SKM-1 treated with dmso at 0.1 percent for 144 hours (cell line): Measurements from ENCODE around the gene GRIPAP1.

Experiments used
- DNase-seq: peaks from one replicate; lab custom pipeline; 2025; ENCODE audit not compliant: unreplicated experiment; lab: John Stamatoyannopoulos, UW

Gene GRIPAP1, protein sequence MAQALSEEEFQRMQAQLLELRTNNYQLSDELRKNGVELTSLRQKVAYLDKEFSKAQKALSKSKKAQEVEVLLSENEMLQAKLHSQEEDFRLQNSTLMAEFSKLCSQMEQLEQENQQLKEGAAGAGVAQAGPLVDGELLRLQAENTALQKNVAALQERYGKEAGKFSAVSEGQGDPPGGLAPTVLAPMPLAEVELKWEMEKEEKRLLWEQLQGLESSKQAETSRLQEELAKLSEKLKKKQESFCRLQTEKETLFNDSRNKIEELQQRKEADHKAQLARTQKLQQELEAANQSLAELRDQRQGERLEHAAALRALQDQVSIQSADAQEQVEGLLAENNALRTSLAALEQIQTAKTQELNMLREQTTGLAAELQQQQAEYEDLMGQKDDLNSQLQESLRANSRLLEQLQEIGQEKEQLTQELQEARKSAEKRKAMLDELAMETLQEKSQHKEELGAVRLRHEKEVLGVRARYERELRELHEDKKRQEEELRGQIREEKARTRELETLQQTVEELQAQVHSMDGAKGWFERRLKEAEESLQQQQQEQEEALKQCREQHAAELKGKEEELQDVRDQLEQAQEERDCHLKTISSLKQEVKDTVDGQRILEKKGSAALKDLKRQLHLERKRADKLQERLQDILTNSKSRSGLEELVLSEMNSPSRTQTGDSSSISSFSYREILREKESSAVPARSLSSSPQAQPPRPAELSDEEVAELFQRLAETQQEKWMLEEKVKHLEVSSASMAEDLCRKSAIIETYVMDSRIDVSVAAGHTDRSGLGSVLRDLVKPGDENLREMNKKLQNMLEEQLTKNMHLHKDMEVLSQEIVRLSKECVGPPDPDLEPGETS

DNA sequence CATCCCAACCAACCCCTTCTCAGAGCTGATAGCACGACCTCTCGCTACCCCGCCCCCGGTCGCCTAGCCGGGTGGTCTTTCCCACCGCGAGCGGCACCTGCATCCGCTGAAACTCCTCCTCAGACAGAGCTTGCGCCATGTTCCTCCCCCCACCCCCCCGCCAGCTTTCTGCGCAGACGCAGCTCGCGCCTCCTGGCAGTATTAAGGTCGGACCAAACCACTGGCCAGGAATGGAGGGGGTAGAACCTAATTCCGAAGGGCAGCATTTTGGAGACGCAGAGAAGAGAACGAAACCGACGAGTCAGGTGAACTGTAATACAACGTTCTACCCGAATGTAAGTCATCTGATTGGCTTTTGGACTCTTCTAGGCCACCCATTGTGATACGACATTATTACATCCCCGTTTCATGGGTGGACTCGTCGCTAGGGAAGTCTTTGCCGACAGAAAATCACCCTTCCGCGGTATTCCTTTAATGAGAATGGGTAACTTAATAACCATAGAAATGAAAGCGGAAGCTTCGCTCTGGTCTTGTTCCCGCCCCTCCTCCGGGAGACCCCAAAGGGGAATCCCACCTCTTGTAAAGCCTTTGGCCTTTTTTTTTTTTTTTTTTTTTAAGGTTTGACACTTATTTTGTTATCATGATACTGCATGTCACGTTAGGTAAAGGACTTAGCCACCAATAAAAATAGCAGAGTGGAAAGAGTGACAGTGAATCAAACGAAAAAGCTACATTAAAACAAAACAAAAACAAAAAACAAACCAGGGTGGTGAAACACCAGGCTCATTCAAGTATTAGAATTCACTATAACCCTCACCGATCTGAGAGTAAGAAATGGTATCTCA, at the start of gene GRIPAP1:
Gene GRIPAP1 (minus strand): TSS at position 174 of the 845 bp plus-strand sequence. CDS start 35 bp downstream, at position 139.
- DNase-seq = peak; percentile 73

DNA sequence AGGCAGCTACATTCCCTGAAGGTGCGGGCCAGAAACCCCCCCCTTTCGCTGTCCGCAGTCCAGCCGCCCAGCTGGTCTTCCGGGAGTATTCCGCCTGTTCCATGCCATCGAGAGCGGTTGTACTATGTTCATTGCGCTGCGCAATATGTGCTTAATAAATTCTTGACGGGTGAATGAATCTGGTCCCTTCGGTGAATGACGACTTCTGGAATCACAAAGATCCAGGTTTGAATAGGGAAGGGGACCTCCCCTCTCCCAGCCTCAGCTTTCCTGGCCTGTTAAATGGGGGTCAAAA, 41.9 kb upstream of the GRIPAP1 start:
- no peak for DNase-seq

DNA sequence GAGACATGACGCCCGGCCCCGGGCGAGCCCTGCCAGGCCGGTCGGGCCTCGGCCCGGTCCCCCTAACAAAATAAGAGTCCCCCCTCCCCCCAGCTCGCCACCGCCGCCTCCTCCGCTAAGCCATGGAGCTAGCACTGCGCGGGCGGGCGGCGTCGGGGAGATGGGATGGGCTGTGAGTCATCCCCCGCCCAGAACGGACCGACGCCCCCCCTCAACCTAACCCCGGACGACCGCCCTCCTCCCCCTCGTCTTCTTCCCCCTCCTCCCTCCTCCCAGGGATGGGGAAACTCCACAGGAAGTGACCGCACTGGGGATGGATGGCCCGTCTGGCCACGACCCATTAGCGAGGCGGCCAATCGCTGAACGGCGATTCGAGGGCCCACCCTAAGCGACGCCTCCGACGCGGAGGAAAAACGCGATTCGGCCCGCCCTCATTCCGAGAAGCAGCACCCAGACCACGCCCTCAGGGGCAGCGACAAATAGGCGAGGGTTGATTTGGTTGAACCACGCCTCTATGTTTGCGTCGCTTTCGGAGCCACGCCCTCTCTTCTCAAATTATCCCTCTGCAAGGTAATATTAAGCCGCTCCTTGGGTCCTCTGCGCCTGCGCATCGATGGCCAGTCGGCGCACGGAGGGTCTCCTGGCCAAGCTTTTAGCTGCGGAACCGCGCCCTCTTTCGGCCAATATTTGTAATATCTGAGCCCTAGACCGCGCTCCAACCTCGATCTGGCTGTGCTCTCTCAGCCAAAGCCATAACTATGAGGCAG, 41.3 kb upstream of the GRIPAP1 start, which contains the start of gene TFE3:
Gene TFE3 (minus strand): TSS at position 138 of the 767 bp plus-strand sequence. CDS start 131 bp downstream, at position 7.
- DNase-seq = peak; percentile 93

DNA sequence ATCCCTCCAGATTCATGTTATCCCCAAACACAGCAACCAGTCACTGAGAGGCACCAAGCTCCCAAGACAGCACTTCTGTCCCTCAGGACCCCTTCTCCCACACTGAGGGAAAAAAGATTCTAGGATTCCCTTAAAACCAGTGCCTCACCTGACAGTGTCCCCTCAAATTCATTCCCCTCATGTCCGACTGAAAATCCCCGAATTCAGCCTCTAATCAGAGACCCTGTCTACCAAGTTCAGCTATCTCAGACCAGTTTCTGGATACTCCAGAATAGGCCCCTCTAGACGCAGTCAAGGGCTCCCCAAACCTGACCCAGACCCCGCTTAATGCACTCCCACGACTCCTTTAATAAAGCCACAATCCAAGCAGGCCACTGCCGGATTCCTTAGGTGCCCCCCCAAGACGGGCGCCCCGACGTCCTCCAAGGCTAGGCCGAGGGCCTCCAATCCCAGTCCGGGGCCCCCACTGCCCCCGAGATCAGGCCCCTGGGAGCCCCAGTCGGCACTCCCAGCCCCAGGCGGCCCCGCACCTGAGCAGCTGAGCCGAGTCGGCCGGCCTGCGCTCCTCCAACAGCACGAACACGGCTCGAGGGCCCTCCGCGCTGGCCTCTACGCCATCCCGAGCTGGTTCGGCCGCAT, 40.6 kb upstream of the GRIPAP1 start:
- no peak for DNase-seq

DNA sequence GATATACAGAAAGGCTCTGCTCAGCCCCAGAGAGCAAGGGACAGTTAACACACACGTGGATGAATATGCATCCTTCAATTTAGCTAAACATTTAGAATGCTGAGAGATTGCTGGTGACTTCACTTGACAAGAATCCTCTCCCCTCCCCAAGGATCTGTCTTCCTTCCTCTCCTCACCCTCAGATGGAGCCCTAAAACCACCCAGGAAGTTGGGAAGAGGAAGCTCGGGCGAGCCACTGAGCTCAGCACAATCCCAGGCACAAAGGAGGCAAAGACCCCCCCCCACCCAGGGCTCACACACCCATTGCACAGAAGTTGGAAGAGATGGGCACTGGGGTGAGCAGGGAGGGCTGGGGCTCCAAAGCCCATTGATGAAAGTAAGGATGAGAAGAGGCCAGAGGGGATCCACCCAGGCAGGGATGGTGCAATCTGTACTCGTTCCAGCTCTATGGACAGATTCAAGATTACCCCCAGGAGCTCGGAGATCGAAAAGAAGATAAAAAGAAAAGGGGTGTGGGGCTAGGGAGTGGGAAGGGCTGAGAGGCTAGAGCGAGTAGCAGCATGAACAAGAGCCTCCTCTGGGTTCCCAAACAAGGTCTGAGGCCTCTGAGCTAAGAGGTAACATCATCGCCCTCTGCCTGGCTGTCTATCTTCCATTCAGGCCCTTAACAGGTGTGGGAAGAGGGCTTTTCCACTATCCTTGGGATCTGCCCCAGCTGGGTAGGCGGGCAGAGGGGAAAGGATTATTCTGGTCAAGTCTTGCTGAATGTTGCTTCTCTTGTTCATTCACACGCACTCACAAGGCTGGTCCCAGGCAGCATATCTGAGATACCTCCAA, 39.9 kb upstream of the GRIPAP1 start:
- DNase-seq = no peak

DNA sequence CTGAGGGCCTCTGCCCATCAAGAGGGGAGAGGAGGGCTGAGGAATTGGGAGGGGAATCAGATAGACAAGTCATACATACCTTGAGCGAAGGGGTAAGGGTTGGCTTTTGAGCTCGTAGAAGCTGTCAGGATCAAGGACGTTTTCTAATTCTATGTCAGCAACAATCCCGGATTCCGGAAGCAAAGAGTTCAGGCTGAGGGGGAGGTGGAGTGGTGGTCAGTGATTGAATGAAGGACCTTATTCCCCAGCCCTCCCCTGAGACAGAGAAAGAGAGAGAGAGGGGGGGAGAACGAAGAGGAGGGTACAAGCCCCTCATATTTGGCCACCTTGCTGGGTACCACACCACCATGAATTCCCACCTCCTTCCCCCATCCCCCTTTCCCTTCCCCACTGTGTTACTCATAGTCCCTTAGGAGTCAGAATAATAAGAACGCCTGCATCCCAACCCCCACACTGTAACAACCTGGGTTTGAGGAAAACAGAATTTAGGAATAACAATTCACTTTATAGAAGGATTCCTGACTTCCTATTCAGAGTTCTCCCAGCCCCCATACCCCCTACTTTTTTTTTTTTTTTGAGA, 38.4 kb upstream of the GRIPAP1 start:
- DNase-seq = no peak

DNA sequence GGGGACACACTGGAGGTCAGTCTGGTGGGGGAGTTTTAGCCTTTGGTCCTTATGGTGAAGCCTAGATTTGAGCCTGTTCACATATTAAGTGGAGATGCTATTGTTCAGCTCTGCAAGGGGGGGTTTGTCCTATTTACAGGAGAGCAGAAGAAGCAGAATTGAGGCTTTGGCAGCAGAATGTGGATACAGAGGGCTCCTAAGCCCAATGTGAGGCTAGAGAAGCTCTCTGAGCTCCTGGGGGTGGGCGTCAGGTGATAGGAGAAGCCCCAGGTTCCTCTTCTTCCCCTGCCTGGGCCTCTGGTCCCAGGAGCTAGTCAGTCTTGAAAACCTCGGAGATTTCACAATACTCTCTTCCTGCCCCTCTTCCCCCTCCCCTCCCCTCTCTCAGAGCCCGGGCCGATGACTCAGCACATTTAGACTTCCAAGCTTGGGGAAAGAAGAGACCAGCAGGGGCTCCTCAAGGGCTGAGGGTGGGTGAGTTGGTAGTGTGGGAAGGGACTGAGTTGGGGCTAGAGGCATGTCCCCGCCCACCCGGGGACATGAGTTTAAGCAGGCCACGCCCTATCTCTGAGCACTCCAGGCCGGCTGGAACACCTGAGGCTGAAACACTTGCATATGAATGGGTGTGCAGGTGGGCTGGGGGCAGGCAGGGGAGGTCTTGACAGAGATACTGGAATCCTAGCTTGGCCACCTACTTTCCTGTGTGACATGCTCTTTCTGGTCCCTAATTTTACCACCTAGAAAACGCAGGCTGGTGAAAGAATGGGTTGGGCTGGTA, 37.7 kb upstream of the GRIPAP1 start:
- peak; percentile 77 for DNase-seq

DNA sequence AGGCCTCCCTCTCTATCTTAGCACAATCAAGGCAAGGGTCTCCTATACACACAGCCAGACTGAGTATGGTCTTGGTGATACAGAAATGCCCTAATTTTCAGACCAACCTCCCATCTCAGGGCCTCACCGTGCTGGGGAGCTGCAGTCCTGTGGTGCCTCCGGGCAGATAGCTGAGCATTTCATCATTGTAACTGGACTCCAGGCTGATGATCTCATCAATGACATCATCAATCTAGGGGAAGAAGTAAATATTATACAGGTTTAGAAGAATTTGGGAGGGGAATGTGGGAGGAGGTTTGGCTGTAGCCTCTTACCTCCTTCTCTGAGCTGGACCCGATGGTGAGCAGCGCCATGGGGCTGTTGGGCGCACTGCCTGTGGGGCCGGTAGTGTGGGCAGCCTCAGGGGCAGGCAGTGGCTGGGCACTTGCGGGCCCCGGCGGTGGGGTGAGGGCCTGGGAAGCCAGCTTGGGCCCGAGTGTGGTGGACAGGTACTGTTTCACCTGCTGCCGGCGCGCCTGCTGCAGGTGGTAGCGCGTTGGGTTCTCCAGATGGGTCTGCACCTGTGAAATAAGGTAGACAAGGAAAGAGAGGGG, 35.9 kb upstream of the GRIPAP1 start:
- DNase-seq = no peak

DNA sequence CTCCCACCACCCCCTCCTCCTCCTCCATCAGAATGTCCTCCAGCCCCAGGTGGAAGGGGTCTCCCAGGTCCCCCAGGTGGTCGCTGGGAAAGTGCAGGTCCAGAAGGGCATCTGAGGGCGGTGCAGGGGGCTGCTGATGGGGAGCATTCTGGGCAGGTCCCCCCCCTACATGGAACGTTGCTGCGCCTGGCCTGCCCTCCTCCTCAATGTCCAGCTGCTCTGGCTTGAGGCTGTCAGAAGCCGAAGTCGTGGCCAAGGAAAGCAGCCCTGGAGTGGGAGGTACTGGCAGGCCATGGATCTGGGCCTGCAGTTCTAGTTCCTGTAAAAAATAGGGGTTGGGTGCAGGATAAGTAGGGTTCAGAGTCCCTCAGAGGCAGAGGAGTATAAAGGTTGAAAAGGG, 28.2 kb upstream of the GRIPAP1 start:
- DNase-seq = no peak

DNA sequence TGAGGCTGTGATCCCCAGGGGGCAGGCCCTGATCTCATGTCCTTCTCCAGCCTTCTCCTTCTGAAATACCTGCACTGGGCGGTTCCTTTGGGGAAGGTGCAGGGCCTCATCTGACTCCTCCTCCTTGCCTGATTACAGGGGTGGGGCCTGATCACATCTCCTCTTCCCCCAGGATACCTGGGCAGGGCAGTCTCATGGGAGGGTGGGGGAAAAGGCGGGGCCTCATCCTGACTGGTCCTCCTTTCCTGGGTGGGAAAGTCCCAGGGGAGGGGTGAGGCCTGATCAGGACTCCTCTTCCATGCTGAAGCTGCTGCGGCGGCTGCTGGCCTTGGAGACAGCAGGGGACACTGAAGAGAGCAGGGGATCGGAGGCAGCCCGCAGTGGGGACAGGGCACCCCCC, 27.8 kb upstream of the GRIPAP1 start:
- DNase-seq = no peak

DNA sequence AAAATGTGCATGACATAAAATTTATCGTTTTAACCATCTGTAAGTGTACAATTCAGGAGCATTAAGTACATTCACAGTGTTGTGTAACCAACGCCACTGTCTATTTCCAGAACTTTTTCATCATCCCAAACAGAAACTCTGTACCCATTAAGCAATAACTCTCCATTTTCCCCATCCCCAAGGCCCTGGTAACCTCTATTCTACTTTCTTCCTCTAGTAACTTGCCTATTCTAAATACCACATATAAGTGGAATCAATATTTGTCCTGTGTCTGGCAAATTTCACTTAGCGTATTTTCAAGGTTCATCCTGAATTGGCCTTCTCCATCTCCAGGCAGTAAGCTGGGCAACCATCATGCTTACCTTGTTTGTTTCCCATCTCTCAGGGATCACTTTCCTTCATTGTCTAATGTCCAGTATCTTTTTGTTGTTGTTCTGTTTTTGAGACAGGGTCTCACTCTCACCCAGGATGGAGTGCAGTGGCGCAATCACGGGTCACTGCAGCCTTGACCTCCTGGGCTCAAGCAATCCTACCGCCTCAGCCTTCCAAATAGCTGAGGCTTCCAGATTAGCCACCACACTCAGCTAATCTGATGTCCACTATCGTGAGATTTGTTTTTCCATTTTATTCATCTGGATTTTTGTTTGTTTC, 17.7 kb upstream of the GRIPAP1 start:
- no peak for DNase-seq

DNA sequence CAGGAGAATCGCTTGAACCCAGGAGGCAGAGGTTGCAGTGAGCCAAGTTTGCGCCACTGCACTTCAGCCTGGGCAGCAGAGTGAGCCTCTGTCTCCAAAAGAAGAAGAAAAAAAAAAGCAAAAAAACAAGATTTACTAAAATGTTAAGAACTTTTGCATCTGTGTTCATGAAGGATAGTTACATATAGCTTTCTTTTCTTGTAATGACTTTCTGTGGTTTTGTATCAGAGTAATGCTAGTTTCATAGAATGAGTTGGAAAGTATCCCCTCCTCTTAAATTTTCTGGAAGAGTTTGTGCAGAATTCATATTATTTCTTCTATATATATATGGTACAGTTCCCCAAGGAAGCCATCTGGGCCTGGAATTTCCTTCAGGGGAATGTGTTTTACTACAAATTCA, 17.0 kb upstream of the GRIPAP1 start:
- DNase-seq = no peak

DNA sequence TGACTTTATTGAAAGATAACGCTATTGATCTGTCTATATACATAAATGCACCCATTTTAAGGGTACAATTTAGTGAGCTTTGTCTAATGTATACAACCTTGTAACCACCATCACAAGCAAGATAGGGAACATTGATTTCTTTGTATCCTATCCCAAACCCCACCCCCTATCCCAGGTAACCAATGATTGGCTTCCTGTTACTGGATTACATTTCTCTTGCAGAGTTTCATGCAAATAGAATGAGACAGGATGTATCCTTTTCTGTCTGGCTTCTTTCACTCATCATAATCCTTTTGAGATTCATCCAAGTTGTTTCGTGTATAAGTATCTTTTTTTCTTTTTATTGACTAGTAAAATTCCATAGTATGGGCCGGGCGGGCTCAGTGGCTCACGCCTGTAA, 1.6 kb upstream of the GRIPAP1 start:
- no peak for DNase-seq

DNA sequence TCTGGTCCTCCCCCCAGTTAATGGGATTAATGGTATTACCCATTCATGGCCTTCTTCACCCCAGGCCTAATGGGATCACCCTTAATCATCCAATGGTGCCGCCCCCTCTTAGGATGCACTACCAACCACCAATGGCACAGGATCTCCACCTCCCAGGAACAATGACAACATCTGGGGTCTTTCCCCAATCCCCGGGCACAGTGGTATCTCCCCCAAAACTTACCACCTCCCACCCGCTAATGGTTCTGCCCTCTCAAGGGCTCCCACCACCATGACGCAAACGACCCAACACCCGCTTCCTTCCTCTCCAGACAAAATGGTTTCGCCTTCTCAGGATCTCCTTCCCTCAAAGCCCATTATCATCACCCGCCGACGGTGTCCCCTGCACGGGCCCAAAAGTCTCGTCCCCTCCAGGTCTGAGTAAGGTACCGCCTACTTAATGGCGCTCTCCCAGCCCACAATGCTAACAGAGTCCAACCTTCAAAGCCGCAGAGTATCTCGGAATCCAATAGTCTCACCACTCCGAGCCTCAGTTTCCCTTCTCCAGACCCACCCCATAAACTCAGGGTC, 458 bp downstream of the GRIPAP1 start:
- DNase-seq = no peak

DNA sequence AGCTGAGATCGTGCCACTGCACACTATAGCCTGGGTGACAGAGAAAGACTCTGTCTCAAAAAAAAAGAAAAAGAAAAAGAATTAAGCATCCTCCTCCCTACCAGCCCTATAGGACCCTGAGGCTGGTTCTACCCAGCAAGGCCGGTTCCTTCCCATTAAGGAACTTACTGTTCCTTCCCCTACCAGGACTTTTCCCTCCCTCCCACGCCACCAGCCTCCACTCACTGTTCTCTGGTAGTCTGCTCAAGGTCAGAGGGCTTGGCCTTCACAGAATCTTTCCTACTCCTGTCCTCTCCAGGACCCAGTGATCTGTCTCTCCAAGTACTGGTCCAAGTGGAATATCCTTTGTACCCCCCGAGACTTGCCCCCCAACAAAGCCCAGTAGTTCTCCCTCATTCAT, 1.4 kb downstream of the GRIPAP1 start:
- DNase-seq = no peak

DNA sequence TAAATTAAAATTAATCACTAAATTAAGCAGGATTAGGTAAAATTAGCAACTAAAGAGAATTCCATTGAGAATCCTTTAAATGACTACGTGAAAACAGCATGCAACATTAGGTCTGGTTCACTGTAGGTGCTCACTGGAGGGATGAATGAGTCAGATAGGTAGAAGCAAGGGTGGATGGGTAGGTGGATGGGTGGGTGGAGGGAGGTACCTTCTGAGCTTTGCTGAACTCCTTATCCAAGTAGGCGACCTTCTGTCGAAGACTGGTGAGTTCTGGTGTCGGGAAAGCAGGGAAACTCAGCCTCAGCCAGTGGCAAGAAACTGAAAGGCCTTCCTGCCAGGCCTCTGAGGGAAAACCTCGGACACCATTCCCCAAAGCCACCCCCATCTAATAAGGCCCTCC, 3.0 kb downstream of the GRIPAP1 start:
- no peak for DNase-seq

DNA sequence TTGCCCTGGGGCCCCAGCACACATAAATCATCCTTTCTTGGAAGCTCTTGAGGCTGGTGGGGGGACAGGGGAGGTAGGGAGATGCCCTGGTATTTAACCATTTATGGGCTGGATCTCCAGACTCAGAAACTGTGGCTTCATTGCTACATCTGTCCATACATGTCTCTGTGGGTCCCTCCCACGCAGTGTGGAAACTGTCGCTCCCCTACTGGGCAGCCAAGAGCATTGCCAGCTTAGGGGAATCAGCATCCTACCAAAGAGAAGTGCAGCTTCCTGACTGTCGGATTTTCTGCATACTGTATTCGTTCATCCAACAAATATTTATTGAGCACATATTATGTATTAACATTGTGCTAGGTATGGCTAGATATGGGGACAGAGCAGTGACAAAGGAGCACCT, 3.7 kb downstream of the GRIPAP1 start:
- DNase-seq = no peak
